GM10847 (cell line): ENCODE measurements around the gene TMEM108.

Experiments
- POLR2A ChIP-seq: IDR thresholded peaks from 2 replicates; pipeline ENCODE4 v1.6.1; 2011; ENCODE audit not compliant: insufficient read length; ENCODE audit errors: extremely low read depth

Gene TMEM108

DNA sequence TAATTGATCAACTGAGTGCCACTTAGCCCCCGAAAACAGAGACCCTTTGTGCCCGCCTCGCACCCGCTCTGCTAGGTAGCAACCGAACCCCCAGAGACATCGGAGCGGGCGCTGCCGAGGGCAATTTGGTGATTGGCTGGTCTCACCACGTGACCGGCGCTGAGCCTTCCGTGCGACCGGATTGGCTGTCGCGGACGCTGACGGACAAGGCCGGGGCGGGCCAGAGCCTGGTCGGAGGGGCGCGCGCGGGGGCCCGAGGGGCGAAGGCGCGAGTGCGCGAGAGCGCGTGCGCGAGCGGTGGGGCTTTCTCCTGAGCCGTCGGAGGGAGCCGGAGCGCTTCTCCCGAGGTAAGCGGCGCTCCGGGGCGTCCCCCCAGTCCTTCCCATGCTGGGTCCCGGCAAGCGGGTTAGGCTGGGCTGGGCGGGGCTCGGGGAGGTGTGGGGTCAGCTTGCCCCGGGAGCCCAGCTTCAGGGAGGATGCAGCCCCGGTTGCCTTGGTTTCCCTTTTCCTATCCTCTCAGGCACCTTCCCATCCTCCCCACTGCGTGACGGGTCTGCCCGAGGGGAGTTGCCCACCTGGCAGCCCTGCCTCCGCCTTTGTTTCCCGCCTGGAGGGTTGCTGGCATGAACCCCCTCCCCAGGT is at the start of gene TMEM108:
TMEM108 (plus strand) TSS at position 303 of the 642 bp plus-strand sequence.
- TF ChIP-seq POLR2A: no peak

DNA sequence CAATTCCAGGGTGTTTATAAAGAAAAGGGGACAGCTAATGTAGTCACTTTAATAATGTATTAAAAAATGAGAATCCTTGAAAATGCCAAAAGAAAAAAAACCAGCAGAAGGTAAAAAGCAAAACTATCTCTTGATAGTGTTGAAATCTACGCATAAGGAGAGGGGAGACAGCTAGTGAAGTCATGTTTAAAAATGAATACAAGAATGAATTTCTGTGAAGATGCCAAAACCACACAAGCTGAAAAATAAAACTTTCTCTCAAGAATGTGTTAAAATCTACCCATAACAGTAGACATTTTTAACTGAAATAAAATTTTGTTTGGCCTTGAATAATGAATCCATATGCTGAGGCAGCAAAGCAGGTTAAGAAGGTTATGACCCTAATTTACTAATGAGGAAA is 42.2 kb upstream of the TMEM108 start:
- no peak for TF ChIP-seq POLR2A

DNA sequence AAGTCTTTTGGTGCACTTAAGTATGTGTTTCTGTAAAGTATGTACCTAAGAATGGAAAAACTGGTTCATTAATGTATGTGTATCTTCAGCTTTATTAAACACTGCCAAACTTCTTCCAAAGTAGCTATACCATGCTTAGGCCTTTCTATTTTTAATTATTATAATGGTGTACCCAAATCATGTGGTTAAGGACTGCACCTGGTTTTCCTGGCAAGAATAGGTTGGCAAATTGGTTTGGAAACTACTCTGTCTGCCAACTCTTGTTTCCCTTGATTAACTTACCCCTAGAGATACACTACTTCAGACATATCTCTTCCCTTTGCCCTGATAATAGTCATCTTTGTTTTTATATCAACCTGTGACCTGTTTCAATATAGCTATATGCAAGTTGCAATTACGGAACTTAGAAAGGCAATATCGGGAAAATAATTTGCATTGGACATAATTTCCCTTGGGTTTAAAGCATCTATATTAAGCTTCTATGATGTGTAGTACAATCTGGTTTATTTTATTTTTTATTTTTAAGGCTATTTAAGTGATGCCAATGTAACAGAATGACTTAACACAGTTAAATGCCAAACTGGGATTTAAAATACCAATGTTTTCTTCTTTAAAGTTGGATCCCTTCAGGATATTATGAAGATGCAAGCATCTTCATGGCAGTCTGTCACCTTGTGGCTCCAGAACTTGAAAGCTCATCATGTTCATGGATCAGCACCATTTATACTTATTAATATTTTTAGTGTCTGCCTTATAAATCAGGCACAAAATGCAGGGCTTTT is 40.6 kb upstream of the TMEM108 start:
- no peak for TF ChIP-seq POLR2A

GRCh38 chr3:133007601-133008000 is 30.6 kb upstream of the TMEM108 start:
- no peak for TF ChIP-seq POLR2A

GRCh38 chr3:133014325-133014724 is 23.9 kb upstream of the TMEM108 start:
- TF ChIP-seq POLR2A: no peak

- no peak for TF ChIP-seq POLR2A
Observed at GRCh38 chr3:133016838-133017309, 21.3 kb upstream of the TMEM108 start.

DNA sequence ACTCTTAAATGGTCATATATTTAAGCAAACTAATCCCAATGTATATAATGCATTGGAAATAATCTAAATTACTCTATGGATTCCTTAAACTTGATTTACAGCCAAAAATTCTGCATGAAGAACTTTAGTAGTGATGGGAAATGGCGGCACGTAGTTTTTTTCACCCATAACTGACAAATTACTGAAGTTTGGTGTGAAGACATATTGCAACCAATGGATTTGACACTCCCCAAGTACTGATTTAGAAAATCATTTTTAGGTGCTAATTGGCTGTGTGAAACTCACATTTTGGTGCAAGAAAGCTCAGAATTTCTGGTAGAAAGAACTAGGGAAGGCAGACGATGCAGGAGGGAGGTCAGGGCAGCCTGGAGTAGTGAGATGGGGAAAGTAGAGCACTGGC is 19.3 kb upstream of the TMEM108 start:
- no peak for TF ChIP-seq POLR2A

DNA sequence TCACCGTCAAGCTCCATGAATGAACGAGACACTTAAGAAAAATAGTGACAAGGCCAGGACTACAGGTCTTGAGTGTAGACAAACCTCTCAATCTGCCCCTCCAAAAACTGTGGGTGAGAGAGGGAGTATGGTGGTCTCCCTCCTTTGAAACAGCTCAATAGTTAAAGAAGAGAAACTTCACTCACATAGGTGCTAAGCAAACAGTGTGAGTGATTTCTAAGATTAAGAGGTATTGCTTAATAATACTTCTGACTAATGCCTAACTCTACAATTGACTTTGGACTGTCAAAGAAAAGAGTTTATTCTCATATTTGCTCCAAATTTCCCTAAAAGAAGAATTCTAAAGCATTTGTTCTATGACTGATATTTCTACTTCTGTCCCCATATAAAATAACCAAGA is 17.0 kb upstream of the TMEM108 start:
- TF ChIP-seq POLR2A: no peak

GRCh38 chr3:133023362-133023761 is 14.8 kb upstream of the TMEM108 start:
- TF ChIP-seq POLR2A: no peak

DNA sequence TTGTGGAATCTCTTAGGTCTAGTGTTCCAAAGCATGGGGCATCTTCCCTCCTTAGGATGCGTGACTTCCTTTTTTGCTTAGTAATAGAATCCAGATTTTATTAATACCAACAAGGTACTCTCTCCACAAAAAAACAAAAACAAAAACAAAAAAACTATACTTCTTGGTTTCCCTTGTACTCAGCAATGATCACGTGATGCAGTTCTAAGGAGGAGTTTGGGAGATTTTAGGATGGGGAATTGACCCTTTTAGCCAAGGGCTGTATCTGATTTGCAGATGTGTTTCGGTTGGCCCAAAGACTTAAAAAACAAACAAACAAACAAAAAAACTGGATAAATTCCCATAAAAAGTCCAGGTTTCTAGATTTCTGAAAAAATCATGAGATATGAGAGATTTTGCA is 12.6 kb upstream of the TMEM108 start:
- TF ChIP-seq POLR2A: no peak

- TF ChIP-seq POLR2A: no peak
Observed at GRCh38 chr3:133032301-133032700, 5.9 kb upstream of the TMEM108 start.

DNA sequence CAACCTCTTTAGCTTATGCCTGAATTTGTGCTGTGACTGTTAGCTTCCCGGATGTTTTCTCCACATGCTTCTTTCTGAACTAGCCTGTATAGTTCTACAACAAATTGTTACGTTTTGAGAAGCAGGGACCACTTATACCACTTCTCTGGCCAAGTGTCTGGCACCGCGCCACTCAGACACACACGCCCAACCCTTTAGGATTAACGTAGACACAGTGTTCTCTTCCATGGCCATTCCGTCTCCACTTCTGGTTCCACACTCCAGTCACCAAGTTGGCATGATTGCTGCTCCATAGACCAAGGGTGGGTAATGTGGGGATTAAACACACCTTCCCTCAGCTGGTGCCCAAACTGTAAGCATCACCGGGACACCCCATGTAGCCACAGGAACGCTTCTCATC is 755 bp upstream of the TMEM108 start:
- TF ChIP-seq POLR2A: no peak

GRCh38 chr3:133038731-133039375 is 662 bp downstream of the TMEM108 start:
- TF ChIP-seq POLR2A: no peak

DNA sequence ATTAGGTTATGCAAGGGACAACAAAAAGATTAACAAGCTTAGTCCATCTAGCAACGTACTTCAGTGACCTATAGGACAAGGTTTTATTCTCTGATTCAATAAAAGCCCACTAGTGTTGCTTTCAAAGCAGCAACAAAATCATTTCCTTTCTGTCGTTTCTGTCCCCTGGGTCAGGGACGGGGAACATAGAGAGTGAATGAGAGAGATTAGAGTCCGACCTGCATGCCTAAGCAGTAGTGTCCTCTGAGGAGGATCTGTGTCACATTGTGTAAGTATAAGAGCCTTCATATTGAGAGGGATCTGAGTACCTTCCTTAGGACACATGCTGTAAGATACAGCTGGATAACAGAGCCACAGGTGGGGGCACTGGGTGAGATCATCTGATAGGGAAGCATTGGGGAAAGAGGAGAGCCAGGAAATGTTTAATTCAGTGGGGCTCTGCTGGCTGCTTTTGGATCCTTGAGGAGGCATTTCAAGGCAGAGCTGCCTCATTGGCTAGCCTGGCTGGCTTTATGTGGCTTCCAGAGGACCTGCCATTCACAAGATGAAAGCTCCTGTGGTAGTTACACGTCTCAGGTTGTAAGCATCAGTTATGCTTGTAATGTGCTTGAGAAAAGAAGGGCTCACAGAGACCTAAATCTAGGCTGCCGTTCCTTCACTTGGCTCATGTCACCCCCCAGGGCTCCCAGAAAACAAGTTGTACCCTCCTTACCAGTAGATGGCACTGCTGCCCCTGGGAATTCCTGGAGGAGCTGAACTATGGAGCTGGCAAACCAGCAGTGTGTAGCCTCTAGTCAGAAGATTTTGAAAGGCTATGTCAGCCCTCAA is 2.7 kb downstream of the TMEM108 start:
- TF ChIP-seq POLR2A: no peak

DNA sequence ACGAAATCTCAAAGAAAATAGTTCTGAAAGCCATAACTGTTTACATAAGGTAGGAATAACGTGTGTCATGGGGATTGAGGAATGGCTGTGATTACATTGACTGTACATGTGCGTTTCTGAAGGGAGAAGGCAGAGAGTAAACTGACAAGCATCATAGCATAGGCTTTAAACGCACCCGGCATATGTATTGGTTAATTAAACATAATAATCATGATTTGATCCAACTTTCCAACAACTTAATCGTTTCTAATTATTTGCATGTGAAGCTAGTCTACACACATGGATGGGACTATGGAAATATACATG is 3.3 kb downstream of the TMEM108 start:
- TF ChIP-seq POLR2A: no peak

- TF ChIP-seq POLR2A: no peak
Observed at GRCh38 chr3:133042778-133043177, 4.6 kb downstream of the TMEM108 start.

- TF ChIP-seq POLR2A: no peak
Observed at GRCh38 chr3:133047980-133048379, 9.8 kb downstream of the TMEM108 start.
